HEK293T (cell line): Measurements from ENCODE around the gene KDM5A.

Experiments used
- CTCF ChIA-PET: fragments of 350-600 bp; formaldehyde crosslinking; extraction: SDS; loops from one replicate; lab custom pipeline; 2021; ENCODE audit warnings: antibody characterized with exemption, inconsistent platforms; lab: Yijun Ruan, JAX
- POLR2A ChIA-PET: fragments of 350-600 bp; formaldehyde crosslinking; extraction: SDS; loops from one replicate; lab custom pipeline; 2020; ENCODE audit warnings: antibody characterized with exemption, inconsistent platforms; lab: Yijun Ruan, JAX
- DNase-seq: peaks from one replicate; pipeline ENCODE4 v3.0.0; 2012; ENCODE audit warnings: mixed read lengths; ENCODE audit errors: extremely low spot score
- ARNT ChIP-seq: fragments of 450-650 bp; IDR thresholded peaks from 2 replicates; pipeline ENCODE4 v1.6.1; 2017; ENCODE audit warnings: mild to moderate bottlenecking
- BHLHE40 ChIP-seq: fragments of 450-650 bp; IDR thresholded peaks from 2 replicates; pipeline ENCODE4 v1.6.1; 2016; ENCODE audit warnings: mild to moderate bottlenecking, moderate library complexity, borderline replicate concordance
- CTBP1 ChIP-seq: fragments of 450-650 bp; IDR thresholded peaks from 2 replicates; pipeline ENCODE4 v1.6.1; 2016; ENCODE audit warnings: borderline replicate concordance
- ELF4 ChIP-seq: fragments of 450-650 bp; IDR thresholded peaks from 2 replicates; pipeline ENCODE4 v1.6.1; 2017; ENCODE audit warnings: antibody characterized with exemption
- FOXA1 ChIP-seq: fragments of 450-650 bp; IDR thresholded peaks from 2 replicates; pipeline ENCODE4 v1.6.1; 2016; ENCODE audit warnings: mild to moderate bottlenecking
- FOXK2 ChIP-seq: fragments of 450-650 bp; IDR thresholded peaks from 2 replicates; pipeline ENCODE4 v1.6.1; 2016; ENCODE audit warnings: mild to moderate bottlenecking
- FOXM1 ChIP-seq: fragments of 450-650 bp; IDR thresholded peaks from 2 replicates; pipeline ENCODE4 v1.6.1; 2017; ENCODE audit warnings: mild to moderate bottlenecking, borderline replicate concordance
- HDGF ChIP-seq: fragments of 450-650 bp; IDR thresholded peaks from 2 replicates; pipeline ENCODE4 v1.6.1; 2017; ENCODE audit warnings: antibody characterized with exemption, borderline replicate concordance
- L3MBTL2 ChIP-seq: fragments of 450-650 bp; conservative IDR thresholded peaks from 2 replicates; pipeline ENCODE4 v1.6.1; 2016; ENCODE audit warnings: mild to moderate bottlenecking
- LEF1 ChIP-seq: fragments of 450-650 bp; IDR thresholded peaks from 2 replicates; pipeline ENCODE4 v1.6.1; 2017; ENCODE audit warnings: mild to moderate bottlenecking, borderline replicate concordance
- NFRKB ChIP-seq: fragments of 450-650 bp; IDR thresholded peaks from 2 replicates; pipeline ENCODE4 v1.6.1; 2016; ENCODE audit warnings: mild to moderate bottlenecking, moderate library complexity
- SP1 ChIP-seq: fragments of 450-650 bp; IDR thresholded peaks from 2 replicates; pipeline ENCODE4 v1.6.1; 2017
- SUZ12 ChIP-seq: fragments of 450-650 bp; IDR thresholded peaks from 2 replicates; pipeline ENCODE4 v1.6.1; 2016; ENCODE audit warnings: mild to moderate bottlenecking
- TARDBP ChIP-seq: fragments of 450-650 bp; IDR thresholded peaks from 2 replicates; pipeline ENCODE4 v1.6.1; 2016
- ZNF384 ChIP-seq: fragments of 450-650 bp; IDR thresholded peaks from 2 replicates; pipeline ENCODE4 v1.6.1; 2016
- TF ChIP-seq, protein P1 (sequence below): fragments of 450-650 bp; IDR thresholded peaks from 2 replicates; pipeline ENCODE4 v1.6.1; 2016

Gene KDM5A

DNA sequence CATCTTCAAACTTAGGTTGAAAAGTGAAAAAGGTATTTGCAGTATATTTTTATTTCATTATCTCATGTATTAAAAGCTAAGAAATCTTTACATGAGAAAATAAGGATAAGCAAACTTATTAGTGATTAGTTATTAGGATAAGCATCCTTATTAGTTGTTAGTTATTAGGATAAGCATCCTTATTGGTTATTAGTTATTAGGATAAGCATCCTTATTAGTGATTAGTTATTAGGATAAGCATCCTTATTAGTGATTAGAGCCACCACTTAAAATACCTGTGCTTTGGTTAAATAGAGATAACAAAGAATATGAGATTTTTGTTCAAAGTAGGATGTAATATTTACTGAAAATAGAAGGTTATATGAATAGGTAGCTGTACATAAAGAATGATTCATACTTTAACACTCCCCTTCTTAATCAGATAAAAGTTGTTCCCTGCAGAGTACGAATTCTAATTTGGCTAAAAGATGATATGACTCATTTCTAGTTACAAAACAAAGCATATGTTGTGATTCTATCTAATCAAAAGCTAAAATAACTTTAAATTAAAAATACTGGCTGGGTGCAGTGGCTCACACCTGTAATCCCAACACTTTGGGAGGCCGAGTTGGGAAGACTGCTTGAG lies 56.4 kb downstream of the KDM5A start:
- TF ChIP-seq TARDBP: no peak
- TF ChIP-seq ARNT: no peak
- no peak for TF ChIP-seq SP1
- TF ChIP-seq FOXA1: no peak
- TF ChIP-seq, protein P1, sequence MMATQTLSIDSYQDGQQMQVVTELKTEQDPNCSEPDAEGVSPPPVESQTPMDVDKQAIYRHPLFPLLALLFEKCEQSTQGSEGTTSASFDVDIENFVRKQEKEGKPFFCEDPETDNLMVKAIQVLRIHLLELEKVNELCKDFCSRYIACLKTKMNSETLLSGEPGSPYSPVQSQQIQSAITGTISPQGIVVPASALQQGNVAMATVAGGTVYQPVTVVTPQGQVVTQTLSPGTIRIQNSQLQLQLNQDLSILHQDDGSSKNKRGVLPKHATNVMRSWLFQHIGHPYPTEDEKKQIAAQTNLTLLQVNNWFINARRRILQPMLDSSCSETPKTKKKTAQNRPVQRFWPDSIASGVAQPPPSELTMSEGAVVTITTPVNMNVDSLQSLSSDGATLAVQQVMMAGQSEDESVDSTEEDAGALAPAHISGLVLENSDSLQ: no peak
- no peak for TF ChIP-seq L3MBTL2
- no peak for TF ChIP-seq FOXM1
- TF ChIP-seq NFRKB: no peak
- no peak for TF ChIP-seq CTBP1
- no peak for TF ChIP-seq HDGF
- no peak for TF ChIP-seq FOXK2
- no peak for TF ChIP-seq SUZ12
- TF ChIP-seq BHLHE40: no peak
- TF ChIP-seq ELF4: no peak
- TF ChIP-seq ZNF384: no peak
- TF ChIP-seq LEF1: no peak
- CTCF ChIA-PET: interaction anchor here (0.9 kb wide), 1 partner anchor 25 kb away, joined by 3 read pairs; no protein-coding TSS in a partner anchor
- POLR2A ChIA-PET: interaction anchor here (1.0 kb wide), 1 partner anchor 57 kb away, joined by 3 read pairs; the partner anchor contains the start of gene KDM5A
- DNase-seq: no peak

DNA sequence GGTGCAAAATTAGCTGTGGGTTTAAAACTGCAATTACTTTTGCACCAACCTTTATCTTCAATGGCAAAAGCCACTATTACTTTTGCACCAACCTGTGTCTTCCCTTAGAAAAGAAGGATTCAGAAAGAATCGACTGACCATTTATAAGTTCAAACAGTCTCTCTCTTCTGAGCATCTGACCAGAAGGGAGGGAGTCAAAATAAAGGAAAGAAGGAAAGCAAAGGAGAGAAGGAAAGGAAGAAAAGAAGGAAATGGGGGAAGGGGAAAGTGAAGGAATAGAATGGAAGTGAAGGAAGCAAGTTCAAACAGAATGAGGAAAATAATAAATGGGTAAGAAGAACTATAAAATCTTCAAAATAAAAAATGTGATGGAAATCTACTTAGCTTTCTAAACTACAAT lies 57.8 kb downstream of the KDM5A start:
- CTCF ChIA-PET: interaction anchor here (0.9 kb wide), 1 partner anchor 14 kb away, joined by 3 read pairs; no protein-coding TSS in a partner anchor
- no peak for DNase-seq
- TF ChIP-seq, protein P1: no peak
- no peak for TF ChIP-seq HDGF
- TF ChIP-seq TARDBP: no peak
- TF ChIP-seq FOXK2: no peak
- TF ChIP-seq ELF4: no peak; the same call in 1 of the 2 replicates
- no peak for TF ChIP-seq SP1
- no peak for TF ChIP-seq BHLHE40
- no peak for TF ChIP-seq LEF1
- TF ChIP-seq L3MBTL2: no peak
- TF ChIP-seq SUZ12: no peak
- TF ChIP-seq FOXA1: no peak
- no peak for TF ChIP-seq ZNF384
- no peak for TF ChIP-seq NFRKB
- POLR2A ChIA-PET: no interaction called here

DNA sequence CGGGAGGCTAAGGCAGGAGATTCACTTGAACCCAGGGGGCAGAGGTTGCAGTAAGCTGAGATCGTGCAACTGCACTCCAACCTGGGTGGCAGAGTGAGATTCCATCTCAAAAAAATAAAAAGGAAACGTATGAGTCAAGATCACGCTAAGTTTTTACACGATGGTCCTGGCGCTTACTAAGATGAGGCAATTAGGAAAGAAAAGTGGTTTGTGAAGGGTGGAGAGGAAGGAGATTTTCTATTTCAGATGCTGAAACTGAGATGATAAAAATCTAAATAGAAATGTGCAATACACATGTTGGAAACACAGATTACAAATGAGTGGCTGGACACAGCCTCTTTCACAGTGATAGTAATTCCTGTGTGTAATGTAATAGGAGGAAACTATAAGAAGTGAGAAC lies 63.2 kb downstream of the KDM5A start:
- ChIA-PET CTCF (interaction anchor here (0.6 kb wide), 1 partner anchor 86 kb away, joined by 3 read pairs; no protein-coding TSS in a partner anchor), POLR2A (no interaction called here)
- DNase-seq: no peak
- TF ChIP-seq, protein P1: no peak
- no peak for TF ChIP-seq HDGF

DNA sequence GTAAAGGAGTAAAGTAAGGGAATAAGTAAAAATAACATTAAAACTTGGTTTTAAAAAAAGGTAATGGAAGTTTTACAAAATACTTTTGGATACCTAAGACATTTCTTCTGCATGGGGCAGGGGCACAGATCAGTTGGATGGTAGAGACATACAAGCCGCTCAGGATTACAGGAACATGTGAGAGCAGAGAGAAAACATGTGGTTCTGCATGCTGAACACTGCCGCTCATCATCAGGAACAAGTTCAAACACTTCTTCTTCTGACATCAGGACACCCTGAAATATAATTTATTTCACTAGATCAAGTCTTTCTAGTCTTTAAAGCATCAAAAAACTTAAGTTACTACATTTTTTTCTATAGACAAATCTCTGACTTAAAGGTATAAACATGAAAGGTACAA lies 65.6 kb downstream of the KDM5A start:
- TF ChIP-seq SP1: no peak
- no peak for TF ChIP-seq FOXK2
- no peak for DNase-seq
- POLR2A ChIA-PET: no interaction called here
- CTCF ChIA-PET: interaction anchor here (0.7 kb wide), 1 partner anchor 79 kb away, joined by 3 read pairs; no protein-coding TSS in a partner anchor

DNA sequence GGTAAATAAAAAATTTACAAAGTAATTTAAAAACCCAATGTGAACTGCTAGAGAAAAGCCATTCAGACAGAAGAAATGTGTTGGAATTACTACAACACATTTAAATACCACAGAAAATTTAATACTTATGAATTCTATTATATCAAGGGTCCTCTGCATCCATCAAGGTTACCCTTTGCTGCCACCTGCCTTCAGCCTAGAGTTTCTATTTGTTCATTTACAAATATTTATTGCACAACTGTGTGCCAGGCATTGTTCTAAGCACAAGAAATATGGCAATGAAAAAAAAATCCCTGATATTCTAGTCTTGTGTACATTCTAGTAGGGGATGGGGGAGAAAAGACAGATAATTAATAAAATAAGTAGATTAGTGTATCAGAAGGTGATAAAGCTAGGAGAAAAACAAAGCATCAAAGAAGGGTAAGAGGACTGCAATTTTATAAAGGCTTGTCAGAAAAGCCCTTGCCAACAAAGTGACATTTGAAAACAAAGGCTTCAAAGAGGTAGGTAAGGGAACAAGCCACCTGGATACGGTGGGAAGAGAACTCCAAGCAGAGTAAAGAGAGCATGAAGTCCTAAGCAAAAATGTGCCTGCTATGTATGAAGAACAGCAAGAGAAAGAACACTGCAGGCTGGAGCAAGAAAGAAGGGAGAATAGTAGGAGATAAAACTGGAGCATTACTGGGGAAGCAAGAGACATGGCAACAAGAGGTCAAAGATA lies 67.4 kb downstream of the KDM5A start:
- POLR2A ChIA-PET: no interaction called here
- no peak for DNase-seq
- TF ChIP-seq ZNF384 (no peak), SP1 (no peak), SUZ12 (no peak), ARNT (no peak), CTBP1 (no peak), NFRKB (no peak)
- CTCF ChIA-PET: no interaction called here

DNA sequence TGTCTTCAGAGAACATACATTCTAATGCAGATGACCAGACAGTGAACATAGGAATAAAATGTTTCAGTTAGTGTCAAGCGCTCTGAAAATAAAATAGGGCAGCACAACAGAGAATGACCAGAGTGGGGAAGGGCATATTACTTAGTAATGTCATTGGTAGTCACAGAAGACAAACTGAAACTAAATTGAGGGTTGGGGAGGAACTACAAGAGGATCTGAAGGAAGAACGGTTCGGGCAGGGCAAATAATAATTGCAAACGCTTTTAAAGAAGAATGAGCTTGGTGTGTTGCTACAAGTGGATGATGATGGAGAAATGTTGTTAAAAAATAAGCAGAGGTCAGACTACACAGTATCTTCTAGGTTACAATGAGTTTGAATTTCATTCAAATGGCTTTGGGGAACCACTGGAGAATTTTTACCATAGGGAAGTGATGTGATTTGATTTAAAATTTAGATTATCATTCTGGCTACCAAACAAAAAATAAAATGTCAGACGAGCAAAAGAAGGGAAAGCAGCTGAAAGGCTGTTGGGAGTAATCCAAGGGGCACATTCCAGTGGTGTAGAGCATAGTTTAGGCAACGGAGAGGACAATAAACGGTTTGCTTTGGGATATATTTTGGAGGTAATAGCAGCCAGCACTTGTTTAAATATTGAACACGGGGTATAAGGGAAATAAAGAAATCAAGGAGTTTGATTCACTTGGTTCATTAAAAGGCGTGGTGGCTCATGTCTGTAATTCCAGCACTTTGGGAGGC lies 70.2 kb downstream of the KDM5A start:
- TF ChIP-seq ZNF384 (no peak), HDGF (no peak), TARDBP (no peak), ELF4 (no peak), SUZ12 (no peak), NFRKB (no peak), FOXM1 (no peak), LEF1 (no peak), SP1 (no peak), FOXK2 (no peak), FOXA1 (no peak), ARNT (no peak)
- TF ChIP-seq, protein P1: no peak
- DNase-seq: no peak
- ChIA-PET CTCF (no interaction called here), POLR2A (no interaction called here)
